Motor neuron (in vitro differentiated cells): ENCODE measurements around the gene RLF. TPM values are rescaled to one million over a fixed set of nuclear protein-coding genes. Genes with fewer than 3 reads are reported as not detected.
"Not testable (repeated sequence)": the region's sequence is repeated elsewhere in the genome, so short reads cannot be mapped to it uniquely, and the experiment has no call there.

Experiments used
- ATAC-seq, 8 experiments: fragments of 200-7000 bp; cut with Tn5 transposase; replicated peaks in 6 of 8; 2 replicates each; pipeline ENCODE4 v1.8.0; 2021; ENCODE audit warnings: mild to moderate bottlenecking in 8 of 8, moderate library complexity in 8 of 8
- H3K27ac ChIP-seq, 2 donors: fragments of 250-450 bp; sonication (Bioruptor Pico); 2 replicates each; pipeline ENCODE4 v1.9.0; 2021; ENCODE audit warnings: antibody characterized with exemption in 2 of 2, mild to moderate bottlenecking in 2 of 2, moderate library complexity in 1 of 2
- H3K4me1 ChIP-seq, 2 donors: fragments of 250-450 bp; sonication (Bioruptor Pico); replicated peaks in 1 of 2; 2 replicates each; pipeline ENCODE4 v1.6.1; 2021; ENCODE audit warnings: antibody characterized with exemption in 2 of 2, mild to moderate bottlenecking in 2 of 2, moderate library complexity in 1 of 2
- H3K4me3 ChIP-seq, 5 donors: fragments of 250-450 bp; sonication (Bioruptor Pico); 2 replicates each; pipeline ENCODE4 v1.9.0; 2021; ENCODE audit warnings: antibody characterized with exemption in 5 of 5, mild to moderate bottlenecking in 5 of 5, moderate library complexity in 4 of 5
- WGBS, 10 experiments: fragments of 450-650 bp; shearing (Covaris generic); methylation state at CpG; one replicate each; pipeline ENCODE4 v1.0.0; 2022; 5-methylcytosine and 5-hydroxymethylcytosine counted together
- in situ Hi-C, 9 experiments: fragments of 400-800 bp; cut with MboI; loops; one replicate each; pipeline ENCODE4 v1.15.0; 2021; ENCODE audit warnings: low sequenced_read_pairs in 9 of 9, low pct_unique_long_range_greater_than_20kb in 2 of 9; ENCODE audit not compliant: unreplicated experiment in 9 of 9
- total RNA-seq, 8 experiments: library from RNA; unstranded; fragments of 300-600 nt; gene quantifications; 2 replicates each; pipeline versions ENCODE4 v1.2.3 to v1.2.4, GENCODE V29; 2022

The RLF gene
- total RNA-seq, 8 experiments from 2014 or later: 8.8 to 61.1 (median 31.2) TPM

DNA sequence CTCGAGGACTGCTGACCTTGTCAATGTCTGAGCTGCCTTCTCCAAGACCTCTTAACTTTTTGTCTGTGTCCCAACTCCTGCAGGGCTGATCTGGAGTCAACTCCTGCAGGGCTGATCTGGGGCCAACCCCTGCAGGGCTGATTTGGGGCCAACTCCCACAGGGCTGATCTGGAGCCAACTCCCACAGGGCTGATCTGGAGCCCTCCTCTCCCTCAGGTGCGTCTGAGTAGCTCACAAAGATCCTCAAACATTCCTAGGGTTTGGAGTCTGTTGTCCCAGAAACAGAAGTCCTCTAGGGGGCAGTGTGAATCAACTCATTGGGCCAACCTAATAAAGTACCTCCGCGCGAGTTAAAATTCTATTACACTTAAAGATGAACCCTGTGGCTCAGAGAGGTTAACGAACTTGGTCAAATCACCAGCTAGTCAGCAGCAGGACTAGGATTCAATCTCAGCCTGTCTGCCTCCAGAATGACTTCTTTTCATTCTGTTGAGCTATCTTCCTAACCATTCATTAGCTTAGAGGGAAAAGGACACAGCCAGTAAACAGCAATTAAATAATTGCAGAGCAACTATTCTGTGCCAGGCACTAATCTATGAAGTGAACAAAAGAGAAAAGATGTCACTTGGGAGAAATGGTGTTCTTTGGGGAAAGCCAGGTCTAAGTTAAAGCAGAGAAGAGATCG is 17.2 kb upstream of the RLF start:
- no peaks in the 10 kb centered on the region for H3K4me1 ChIP-seq
- H3K27ac ChIP-seq: no peak overlapping the region
- no peak overlapping the region for H3K4me3 ChIP-seq
- in situ Hi-C loops: loop anchor here in 5 of 9 experiments (10.0 to 25.0 kb wide), 4 partner anchors 168 to 268 kb away; partner anchors contain the start of gene COL9A2 (in 1 of the 5)
- WGBS, 10 experiments: 0 to 88% (median 23%) methylated on average over 1 to 7 of the region's 7 CpGs
- ATAC-seq: peak; percentile 57 to 79 (median 70)

DNA sequence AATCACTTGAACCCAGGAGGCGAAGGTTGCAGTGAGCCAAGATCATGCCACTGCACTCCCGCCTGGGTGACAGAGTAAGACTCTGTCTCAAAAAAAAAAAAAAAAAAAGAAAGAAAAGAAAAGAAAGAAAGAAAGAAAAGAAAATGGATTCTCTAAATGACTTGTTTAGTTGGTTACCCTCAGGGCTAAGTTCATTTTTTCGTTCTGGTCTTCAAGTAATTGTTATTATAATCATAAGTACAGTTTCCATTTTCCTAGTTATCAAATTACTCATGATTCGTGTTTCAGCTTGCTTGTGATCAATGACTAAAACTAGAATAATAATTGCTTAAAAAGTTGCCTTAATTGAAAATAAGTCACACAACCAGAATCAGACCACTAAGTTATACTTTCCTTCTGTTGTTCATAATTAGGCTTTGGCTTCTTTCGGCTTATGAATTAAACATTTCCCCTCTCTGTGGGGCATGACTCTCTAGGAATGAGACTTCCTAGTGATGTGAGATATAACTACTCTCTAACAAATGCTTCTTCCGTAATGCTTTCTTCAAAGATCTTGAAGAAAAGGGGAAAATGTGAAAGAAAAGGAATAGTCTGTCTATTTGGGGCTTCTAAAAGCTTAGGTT is 9.6 kb upstream of the RLF start:
- 33 to 89% (median 76%) methylated on average over 4 to 6 of the region's 6 CpGs for WGBS, 10 experiments
- in situ Hi-C loops: no loop called here
- H3K4me3 ChIP-seq: no peak overlapping the region
- no peaks in the 10 kb centered on the region for H3K4me1 ChIP-seq
- H3K27ac ChIP-seq: no peak overlapping the region
- no peak for ATAC-seq

GRCh38 chr1:40153073-40153770 is 8.0 kb upstream of the RLF start:
- peak in 4 of 8 experiments; percentile 37 to 70 (median 56) for ATAC-seq
- WGBS, 10 experiments: 0 to 6% (median 0%) methylated on average over 1 to 2 of the region's 2 CpGs; no CpG with 5 or more reads in 2 of the 10 experiments
- in situ Hi-C loops: no loop called here

GRCh38 chr1:40155135-40155534 is 6.1 kb upstream of the RLF start:
- WGBS, 10 experiments: 0 to 100% (median 84%) methylated on average over 1 to 3 of the region's 3 CpGs
- in situ Hi-C loops: no loop called here
- H3K4me1 ChIP-seq: no peaks in the 10 kb centered on the region
- peak in 2 of 8 experiments; percentile 27 to 62 for ATAC-seq
- no peak overlapping the region for H3K4me3 ChIP-seq
- H3K27ac ChIP-seq: no peak overlapping the region

More at GRCh38 chr1:40153073-40153770, 8.0 kb upstream of the RLF start:
- Histone ChIP-seq H3K4me1 (no peaks in the 10 kb centered on the region), H3K4me3 (no peak overlapping the region), H3K27ac (no peak overlapping the region)

GRCh38 chr1:40155910-40156309 is 5.3 kb upstream of the RLF start:
- peak in 1 of 8 experiments; percentile 47 for ATAC-seq
- 4 to 58% (median 35%) methylated on average over 2 to 3 of the region's 3 CpGs; no CpG with 5 or more reads in 1 of the 10 experiments for WGBS, 10 experiments
- no peak overlapping the region for H3K4me3 ChIP-seq
- H3K4me1 ChIP-seq: peaks cover 5 to 6% of the 10 kb centered on the region in 2 donors
- no peak overlapping the region for H3K27ac ChIP-seq
- in situ Hi-C loops: no loop called here

DNA sequence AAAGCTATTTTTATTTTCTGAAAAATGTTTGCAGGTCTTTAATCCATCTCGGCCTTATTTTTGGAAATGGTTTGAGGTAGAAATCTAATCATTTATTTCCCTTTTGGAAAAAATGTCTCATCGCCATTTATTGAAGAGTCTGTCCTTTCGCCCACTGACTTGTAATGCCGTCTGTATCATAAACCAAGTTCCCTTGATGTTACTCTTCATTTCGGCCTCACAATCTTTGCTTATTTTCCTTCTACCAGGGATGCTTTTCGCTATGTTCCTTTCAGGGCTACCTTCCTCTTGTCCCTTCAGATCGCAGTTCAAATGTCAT is 422 bp upstream of the RLF start:
- in situ Hi-C loops: no loop called here
- Histone ChIP-seq H3K4me3 (peak overlapping the region; percentile 71 to 89 (median 86)), H3K4me1 (peaks cover 18 to 24% of the 10 kb centered on the region in 2 donors), H3K27ac (peak overlapping the region; percentile 93 to 98)
- no peak for ATAC-seq
- 15 to 67% (median 51%) methylated on average over 5 to 7 of the region's 7 CpGs for WGBS, 10 experiments

DNA sequence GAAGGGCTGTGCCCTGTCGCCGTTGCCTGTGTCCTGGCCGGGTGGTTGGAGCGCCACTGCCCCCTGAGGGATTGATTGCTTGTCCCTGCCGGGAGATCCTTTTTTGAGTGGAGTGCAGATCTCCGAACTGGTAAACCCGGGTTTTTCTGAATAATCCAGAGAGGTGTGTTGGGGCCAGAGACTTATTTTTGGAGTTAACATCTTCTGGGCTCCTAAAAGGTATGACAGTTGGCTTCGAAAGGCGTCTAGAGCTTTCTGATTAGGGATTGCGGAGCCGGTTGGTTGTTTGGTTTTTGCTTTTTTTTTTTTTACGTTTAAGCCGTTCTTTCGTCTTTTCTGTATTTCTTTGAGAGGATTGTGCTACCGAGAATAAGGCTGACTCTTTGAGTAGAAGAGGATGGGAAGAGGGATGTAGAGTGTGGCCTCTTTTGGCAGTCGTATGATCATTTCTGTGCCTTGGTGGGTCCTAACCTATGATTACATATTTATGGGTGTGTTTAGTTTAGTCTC is 756 bp downstream of the RLF start:
- 0 to 4% (median 0%) methylated on average over 1 to 15 of the region's 16 CpGs; no CpG with 5 or more reads in 1 of the 10 experiments for WGBS, 10 experiments
- in situ Hi-C loops: no loop called here
- H3K4me3 ChIP-seq: peak overlapping the region; percentile 71 to 89 (median 86)
- H3K27ac ChIP-seq: peak overlapping the region; percentile 93 to 98
- peaks cover 18 to 24% of the 10 kb centered on the region in 2 donors for H3K4me1 ChIP-seq
- no peak for ATAC-seq

- H3K4me3 ChIP-seq: peak overlapping the region; percentile 71 to 89 (median 86)
- H3K4me1 ChIP-seq: peaks cover 18 to 24% of the 10 kb centered on the region in 2 donors
- WGBS, 10 experiments: 0 to 28% (median 18%) methylated on average over 2 to 4 of the region's 4 CpGs
- ATAC-seq: no peak
- in situ Hi-C loops: no loop called here
- no peak overlapping the region for H3K27ac ChIP-seq
Measured at GRCh38 chr1:40162753-40163441, 1.7 kb downstream of the RLF start.

DNA sequence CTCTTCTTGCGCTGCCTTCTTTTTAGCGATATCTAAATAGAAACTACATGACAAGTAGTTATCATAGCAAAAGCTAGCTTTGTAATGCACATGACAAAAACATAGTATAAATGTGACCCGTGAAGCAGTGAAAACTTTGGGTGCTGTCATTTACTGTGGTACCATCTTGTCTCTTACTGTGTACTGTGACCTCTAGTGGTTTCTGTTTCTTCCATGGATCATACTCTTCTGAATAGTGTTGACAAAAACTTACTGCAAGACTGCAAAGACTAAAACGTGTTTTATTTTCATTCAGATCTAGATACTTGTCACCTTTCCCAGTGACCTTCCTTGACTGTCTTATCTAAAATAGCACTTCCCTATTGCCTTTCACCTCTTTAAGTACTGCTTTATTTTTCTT is 6.1 kb downstream of the RLF start:
- 70 to 100% (median 96%) methylated on average over 2 to 4 of the region's 4 CpGs for WGBS, 10 experiments
- Histone ChIP-seq H3K27ac (no peak overlapping the region), H3K4me1 (peaks cover 13 to 18% of the 10 kb centered on the region in 2 donors), H3K4me3 (no peak overlapping the region)
- ATAC-seq: no peak
- in situ Hi-C loops: no loop called here

DNA sequence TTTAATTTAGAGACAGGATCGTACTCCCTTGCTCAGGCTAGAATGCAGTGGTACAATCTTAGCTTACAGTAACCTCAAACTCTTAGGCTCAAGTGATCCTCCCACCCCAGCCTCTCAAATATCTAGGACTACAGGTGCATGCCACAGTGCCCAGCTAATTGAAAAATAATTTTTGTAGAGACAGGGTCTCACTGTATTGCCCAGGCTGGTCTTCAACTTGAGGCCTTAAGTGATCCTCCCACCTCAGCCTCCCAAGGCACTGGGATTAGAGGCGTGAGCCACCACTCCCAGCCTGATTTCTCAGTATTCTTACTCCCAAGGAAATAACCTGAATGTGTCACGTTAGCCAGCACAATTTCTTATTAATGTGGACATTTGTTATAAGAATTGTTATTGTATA is 9.8 kb downstream of the RLF start:
- Histone ChIP-seq H3K27ac (no peak overlapping the region), H3K4me1 (no peaks in the 10 kb centered on the region), H3K4me3 (no peak overlapping the region)
- 70 to 100% (median 94%) methylated on average over 1 to 3 of the region's 3 CpGs; no CpG with 5 or more reads in 1 of the 10 experiments for WGBS, 10 experiments
- ATAC-seq: no peak
- in situ Hi-C loops: no loop called here

DNA sequence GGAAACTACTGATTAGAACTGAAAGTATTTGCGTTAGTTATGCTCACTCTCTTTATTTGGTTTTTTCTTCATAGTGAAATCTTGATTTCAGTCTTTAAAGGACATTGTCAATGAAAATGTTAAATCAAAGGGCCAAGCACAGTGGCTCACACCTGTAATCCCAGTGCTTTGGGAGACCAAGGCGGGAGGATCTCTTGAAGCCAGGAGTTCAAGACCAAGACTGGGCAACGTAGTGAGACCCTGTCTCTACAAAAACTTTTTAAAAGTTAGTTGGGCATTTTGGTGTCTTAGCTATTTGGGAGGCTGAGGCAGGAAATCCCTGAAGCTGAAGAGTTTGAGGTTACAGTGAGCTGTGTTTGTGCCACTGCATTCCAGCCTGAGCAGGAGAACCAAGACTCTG is 13.6 kb downstream of the RLF start:
- Histone ChIP-seq H3K4me1 (no peaks in the 10 kb centered on the region), H3K4me3 (no peak overlapping the region), H3K27ac (no peak overlapping the region)
- WGBS, 10 experiments: 59 to 100% (median 99%) methylated on average over 1 to 3 of the region's 3 CpGs
- ATAC-seq: no peak
- in situ Hi-C loops: no loop called here

- H3K4me3 ChIP-seq, ATAC-seq, H3K4me1 ChIP-seq, H3K27ac ChIP-seq, in situ Hi-C loops: not testable (repeated sequence)
- 93 to 98% (median 96%) methylated on average over 4 to 15 of the region's 15 CpGs for WGBS, 10 experiments
Measured at GRCh38 chr1:40176989-40177388, 15.8 kb downstream of the RLF start.

DNA sequence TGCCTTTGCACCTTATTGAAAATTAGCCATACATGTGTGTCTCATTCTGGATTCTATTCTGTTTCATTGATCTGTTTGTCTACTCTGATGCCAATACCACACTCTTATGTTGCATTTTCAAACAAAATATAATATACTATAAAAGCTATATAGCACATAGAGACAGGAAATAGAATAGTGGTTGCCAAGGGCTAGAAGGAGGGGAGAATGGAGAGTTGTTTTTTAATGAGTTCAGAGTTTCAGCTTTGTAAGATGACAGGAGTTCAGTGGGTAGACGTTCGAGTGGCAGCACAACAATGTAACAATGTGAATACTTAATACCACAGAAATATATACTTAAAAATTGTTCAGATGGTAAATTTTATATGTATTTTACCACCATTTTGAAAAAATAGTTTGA is 17.0 kb downstream of the RLF start:
- in situ Hi-C loops: no loop called here
- ATAC-seq: no peak
- 43 to 100% (median 83%) methylated on average over 1 to 2 of the region's 2 CpGs; no CpG with 5 or more reads in 1 of the 10 experiments for WGBS, 10 experiments

More for the DNA sequence above, 17.0 kb downstream of the RLF start:
- no peaks in the 10 kb centered on the region for H3K4me1 ChIP-seq
- no peak overlapping the region for H3K4me3 ChIP-seq
- H3K27ac ChIP-seq: no peak overlapping the region
